ENCODE measurements around the gene CCT4. TPM values are rescaled to one million over a fixed set of nuclear protein-coding genes. Genes with fewer than 3 reads are reported as not detected.

Gene CCT4
- total RNA-seq, 4 donors from 2014 or later: 88.4 to 151 (median 120) TPM

DNA sequence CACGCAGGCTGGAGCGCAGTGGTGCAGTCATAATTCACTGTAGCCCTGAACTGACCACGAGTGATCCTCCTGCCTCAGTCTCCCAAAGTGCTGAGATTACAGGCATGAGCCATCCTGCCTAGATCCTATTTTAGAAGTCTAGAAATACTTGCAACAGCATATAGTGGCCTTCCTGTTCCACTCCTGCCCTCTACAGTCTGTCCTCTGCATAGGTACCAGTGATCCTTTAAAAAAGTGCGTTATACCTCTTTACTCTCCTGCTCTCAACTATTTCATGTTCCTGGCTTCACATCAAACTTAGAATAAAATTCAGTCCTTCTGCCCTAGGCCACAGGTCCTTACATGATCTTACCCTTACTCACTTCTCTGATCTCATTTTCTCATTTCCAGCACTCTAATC, 23.1 kb upstream of the CCT4 start:
- TF ChIP-seq, protein P1, sequence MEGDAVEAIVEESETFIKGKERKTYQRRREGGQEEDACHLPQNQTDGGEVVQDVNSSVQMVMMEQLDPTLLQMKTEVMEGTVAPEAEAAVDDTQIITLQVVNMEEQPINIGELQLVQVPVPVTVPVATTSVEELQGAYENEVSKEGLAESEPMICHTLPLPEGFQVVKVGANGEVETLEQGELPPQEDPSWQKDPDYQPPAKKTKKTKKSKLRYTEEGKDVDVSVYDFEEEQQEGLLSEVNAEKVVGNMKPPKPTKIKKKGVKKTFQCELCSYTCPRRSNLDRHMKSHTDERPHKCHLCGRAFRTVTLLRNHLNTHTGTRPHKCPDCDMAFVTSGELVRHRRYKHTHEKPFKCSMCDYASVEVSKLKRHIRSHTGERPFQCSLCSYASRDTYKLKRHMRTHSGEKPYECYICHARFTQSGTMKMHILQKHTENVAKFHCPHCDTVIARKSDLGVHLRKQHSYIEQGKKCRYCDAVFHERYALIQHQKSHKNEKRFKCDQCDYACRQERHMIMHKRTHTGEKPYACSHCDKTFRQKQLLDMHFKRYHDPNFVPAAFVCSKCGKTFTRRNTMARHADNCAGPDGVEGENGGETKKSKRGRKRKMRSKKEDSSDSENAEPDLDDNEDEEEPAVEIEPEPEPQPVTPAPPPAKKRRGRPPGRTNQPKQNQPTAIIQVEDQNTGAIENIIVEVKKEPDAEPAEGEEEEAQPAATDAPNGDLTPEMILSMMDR (IDR thresholded peaks at IDR 0.05): no peak
- no peak for TF ChIP-seq POLR2A (IDR thresholded peaks at IDR 0.05)
- H3K27ac ChIP-seq: no peak overlapping the region
- no peaks in the 10 kb centered on the region for H3K36me3 ChIP-seq
- H3K4me1 ChIP-seq: peaks cover 0 to 3% of the 10 kb centered on the region in 2 donors
- H3K27me3 ChIP-seq: no peaks in the 10 kb centered on the region
- no peaks in the 10 kb centered on the region for H3K9me3 ChIP-seq
- intact Hi-C loops (cut with DNase I; ENCODE audit: low total_unique reads): no loop called here
- no peak overlapping the region for H3K4me3 ChIP-seq
- no peak for DNase-seq

DNA sequence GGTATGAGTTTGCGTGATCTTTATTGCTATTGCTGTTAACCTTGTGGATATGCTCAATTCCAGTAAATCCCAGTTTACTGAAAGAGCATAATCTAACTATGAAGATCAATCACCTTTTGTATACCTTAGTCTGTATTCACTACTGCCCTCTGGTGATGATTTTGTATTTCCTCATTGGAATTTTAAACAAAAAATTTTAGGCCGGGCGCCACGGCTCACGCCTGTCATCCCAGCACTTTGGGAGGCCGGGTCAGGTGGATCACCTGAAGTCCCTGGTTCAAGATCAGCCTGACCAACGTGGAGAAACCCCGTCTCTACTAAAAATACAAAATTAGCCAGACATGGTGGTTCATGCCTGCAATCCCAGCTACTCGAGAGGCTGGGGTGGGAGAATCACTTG, 22.1 kb upstream of the CCT4 start:
- H3K4me1 ChIP-seq: peaks cover 0 to 3% of the 10 kb centered on the region in 2 donors
- intact Hi-C loops (cut with DNase I; ENCODE audit: low total_unique reads): no loop called here
- no peak overlapping the region for H3K27ac ChIP-seq
- TF ChIP-seq, protein P1 (IDR thresholded peaks at IDR 0.05): peak in 1 of 4 experiments; percentile 9
- no peak for TF ChIP-seq POLR2A (IDR thresholded peaks at IDR 0.05)
- H3K27me3 ChIP-seq: no peaks in the 10 kb centered on the region
- H3K9me3 ChIP-seq: no peaks in the 10 kb centered on the region
- DNase-seq: no peak
- no peak overlapping the region for H3K4me3 ChIP-seq
- no peaks in the 10 kb centered on the region for H3K36me3 ChIP-seq

DNA sequence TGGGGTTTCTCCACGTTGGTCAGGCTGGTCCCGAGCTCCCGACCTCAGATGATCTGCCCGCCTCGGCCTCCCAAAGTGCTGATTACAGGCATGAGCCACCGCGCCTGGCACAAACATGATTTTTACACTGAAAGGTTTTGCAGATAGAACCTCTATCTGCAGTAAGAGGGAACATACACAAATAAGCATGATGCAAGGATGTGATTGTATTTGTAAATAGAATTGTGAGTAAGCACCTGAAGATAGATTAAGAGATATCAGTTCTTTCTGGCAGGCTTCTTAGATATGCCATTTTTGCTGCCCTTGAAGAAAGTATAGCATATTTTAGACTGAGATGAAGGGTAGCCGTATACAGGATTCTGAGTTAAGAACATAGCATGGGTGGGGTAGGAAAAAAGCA, 20.7 kb upstream of the CCT4 start:
- TF ChIP-seq POLR2A (IDR thresholded peaks at IDR 0.05): no peak
- TF ChIP-seq, protein P1 (IDR thresholded peaks at IDR 0.05): no peak
- Histone ChIP-seq H3K4me3 (no peak overlapping the region), H3K27ac (no peak overlapping the region), H3K9me3 (no peaks in the 10 kb centered on the region), H3K4me1 (peaks cover 0 to 3% of the 10 kb centered on the region in 2 donors), H3K36me3 (no peaks in the 10 kb centered on the region), H3K27me3 (no peaks in the 10 kb centered on the region)
- intact Hi-C loops (cut with DNase I; ENCODE audit: low total_unique reads): no loop called here
- no peak for DNase-seq

DNA sequence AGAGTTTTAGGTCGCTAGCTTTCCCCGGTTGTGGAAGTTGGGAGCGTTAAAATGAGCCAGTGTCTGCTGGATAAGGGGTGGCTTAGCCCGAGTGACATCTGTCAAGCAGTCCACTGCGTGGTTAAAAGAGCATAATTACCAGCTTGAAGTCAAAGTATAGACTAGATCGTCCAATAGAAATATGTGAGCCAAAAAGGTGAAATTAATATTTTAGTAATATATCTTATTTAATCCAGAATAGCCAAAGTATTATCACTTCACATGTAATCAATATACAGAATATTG, 17.7 kb upstream of the CCT4 start:
- Histone ChIP-seq H3K4me1 (peaks cover 0 to 3% of the 10 kb centered on the region in 2 donors), H3K4me3 (peak overlapping the region; percentile 52 to 78), H3K27me3 (no peaks in the 10 kb centered on the region), H3K9me3 (no peaks in the 10 kb centered on the region), H3K36me3 (no peaks in the 10 kb centered on the region), H3K27ac (peak overlapping the region; percentile 72 to 75)
- no peak for DNase-seq
- TF ChIP-seq, protein P1 (IDR thresholded peaks at IDR 0.05): no peak
- no peak for TF ChIP-seq POLR2A (IDR thresholded peaks at IDR 0.05)
- intact Hi-C loops (cut with DNase I; ENCODE audit: low total_unique reads): no loop called here

DNA sequence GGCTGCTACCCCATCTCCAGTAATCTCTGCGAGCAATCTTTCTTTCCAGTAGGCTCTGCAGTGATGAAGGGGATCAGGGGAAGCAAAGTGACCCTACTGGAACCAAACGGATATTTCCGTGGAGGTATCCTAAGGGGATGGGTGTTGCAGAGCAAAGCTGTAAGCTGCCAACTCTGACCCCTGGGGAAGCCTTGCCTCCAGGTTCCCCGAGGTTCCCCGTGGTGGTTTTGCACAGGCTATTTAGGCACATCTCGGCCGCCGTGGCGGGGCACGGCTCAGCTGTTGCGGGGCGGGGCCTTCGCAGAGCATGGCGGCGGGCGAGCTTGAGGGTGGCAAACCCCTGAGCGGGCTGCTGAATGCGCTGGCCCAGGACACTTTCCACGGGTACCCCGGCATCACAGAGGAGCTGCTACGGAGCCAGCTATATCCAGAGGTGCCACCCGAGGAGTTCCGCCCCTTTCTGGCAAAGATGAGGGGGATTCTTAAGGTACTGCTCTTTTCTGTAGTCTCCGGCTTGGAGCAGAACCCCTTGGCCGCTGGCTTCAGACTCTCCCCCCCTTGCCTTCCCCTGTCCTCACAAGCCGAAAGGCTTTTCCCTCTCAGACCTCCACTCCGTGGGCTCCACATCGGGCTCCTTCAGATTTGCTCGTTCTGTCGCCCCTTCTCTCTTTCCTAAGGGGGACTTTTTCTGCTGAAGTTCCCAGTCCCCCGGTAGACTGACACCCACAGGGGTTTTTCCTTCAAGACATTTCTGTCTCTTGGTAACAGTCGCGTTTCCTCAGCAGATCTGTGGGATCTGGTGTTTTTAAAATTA, 17.1 kb upstream of the CCT4 start, which contains the start of gene COMMD1:
COMMD1 (plus strand) TSS at position 303 of the 814 bp plus-strand sequence; CDS start at position 308, 5 bp downstream.
- Histone ChIP-seq H3K4me1 (peaks cover 0 to 3% of the 10 kb centered on the region in 2 donors), H3K36me3 (no peaks in the 10 kb centered on the region), H3K9me3 (no peaks in the 10 kb centered on the region), H3K27ac (peak within 1 kb of the TSS; percentile 72 to 75), H3K4me3 (peak within 1 kb of the TSS; percentile 52 to 78), H3K27me3 (no peaks in the 10 kb centered on the region)
- TF ChIP-seq, protein P1 (IDR thresholded peaks at IDR 0.05): no peak
- TF ChIP-seq POLR2A (IDR thresholded peaks at IDR 0.05): peak in 1 of 2 donors; percentile 36
- DNase-seq: peak; percentile 61 to 69
- intact Hi-C loops (cut with DNase I; ENCODE audit: low total_unique reads): no loop called here

Data from uterus (tissue), 4 donors.